HG03354 (cell line): ENCODE results near the gene PDE4D.

Experiments
- ATAC-seq: cut with Tn5 transposase; IDR thresholded peaks from one replicate; pipeline ENCODE4 v1.9.1; 2021; ENCODE audit warnings: mild to moderate bottlenecking; ENCODE audit not compliant: unreplicated experiment, poor library complexity, severe bottlenecking

Gene PDE4D

GRCh38 chr5:59716029-59716428 is 177.5 kb downstream of the PDE4D start:
- no peak for ATAC-seq

DNA sequence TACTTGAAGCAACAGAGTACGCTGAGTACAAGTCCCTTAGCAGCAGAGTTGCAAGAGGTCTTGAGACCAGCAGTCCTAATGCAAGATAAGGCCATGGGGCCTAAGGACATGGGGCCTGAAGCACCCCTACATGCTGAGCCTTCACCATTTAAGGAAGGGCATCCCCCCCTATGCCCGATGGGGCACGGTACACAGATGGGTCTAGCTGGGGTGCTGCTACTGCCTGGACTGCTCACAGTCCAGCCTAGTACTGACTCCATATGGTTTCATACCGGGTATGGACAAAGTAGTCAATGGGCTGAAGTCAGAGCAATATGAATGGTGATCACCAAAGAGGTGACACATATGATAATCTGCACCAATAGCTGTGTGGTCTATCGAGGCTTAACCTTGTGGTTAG is 178.3 kb downstream of the PDE4D start:
- no peak for ATAC-seq

- no peak for ATAC-seq
Observed at GRCh38 chr5:59713498-59713844, 180.1 kb downstream of the PDE4D start.

- ATAC-seq = no peak
Observed at GRCh38 chr5:59712836-59713497, 180.6 kb downstream of the PDE4D start.

DNA sequence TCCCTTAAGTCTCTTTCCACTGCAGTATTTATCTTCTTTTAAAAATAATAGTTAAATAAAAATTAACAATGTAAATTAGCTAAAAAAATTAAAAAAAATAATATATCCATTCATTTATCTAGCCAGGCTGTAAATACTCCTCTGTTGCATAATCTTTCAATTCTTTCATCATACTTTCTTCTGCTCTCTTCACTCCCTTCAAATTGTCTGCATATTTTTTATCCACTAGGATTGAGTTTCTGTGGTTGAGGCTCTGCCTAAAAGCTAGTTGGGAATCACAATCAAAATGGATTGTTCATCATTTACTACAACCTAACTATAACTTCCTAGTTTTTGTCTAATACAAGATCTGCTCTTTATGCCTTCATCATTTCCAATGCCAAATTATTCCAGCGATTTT is 182.2 kb downstream of the PDE4D start:
- ATAC-seq = no peak

- ATAC-seq = no peak
Observed at GRCh38 chr5:59709846-59710245, 183.7 kb downstream of the PDE4D start.

- no peak for ATAC-seq
Observed at GRCh38 chr5:59709346-59709821, 184.1 kb downstream of the PDE4D start.

DNA sequence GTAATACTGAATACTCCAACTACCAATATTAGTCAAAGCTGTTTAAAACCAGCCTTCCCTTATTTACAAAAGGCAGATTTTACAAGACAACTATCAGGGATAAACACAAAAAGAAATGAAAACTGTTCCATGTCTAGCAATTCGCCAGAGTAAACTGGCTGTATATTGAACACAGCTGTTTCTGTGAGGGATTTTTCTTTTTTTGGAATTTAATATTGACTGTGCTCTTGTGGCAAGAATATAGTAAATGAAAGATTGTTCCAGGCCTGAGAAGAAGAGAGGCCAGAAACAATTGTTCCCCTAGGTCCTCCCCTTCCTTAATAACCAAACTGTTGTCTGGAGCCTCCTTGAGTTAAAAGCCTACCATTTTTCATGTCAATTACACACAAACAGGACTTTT is 188.6 kb downstream of the PDE4D start:
- ATAC-seq = no peak

GRCh38 chr5:59703789-59704188 is 189.7 kb downstream of the PDE4D start:
- no peak for ATAC-seq

GRCh38 chr5:59698207-59699178 is 195.0 kb downstream of the PDE4D start:
- ATAC-seq = no peak

- ATAC-seq = no peak
Observed at GRCh38 chr5:59694411-59694810, 199.1 kb downstream of the PDE4D start.

DNA sequence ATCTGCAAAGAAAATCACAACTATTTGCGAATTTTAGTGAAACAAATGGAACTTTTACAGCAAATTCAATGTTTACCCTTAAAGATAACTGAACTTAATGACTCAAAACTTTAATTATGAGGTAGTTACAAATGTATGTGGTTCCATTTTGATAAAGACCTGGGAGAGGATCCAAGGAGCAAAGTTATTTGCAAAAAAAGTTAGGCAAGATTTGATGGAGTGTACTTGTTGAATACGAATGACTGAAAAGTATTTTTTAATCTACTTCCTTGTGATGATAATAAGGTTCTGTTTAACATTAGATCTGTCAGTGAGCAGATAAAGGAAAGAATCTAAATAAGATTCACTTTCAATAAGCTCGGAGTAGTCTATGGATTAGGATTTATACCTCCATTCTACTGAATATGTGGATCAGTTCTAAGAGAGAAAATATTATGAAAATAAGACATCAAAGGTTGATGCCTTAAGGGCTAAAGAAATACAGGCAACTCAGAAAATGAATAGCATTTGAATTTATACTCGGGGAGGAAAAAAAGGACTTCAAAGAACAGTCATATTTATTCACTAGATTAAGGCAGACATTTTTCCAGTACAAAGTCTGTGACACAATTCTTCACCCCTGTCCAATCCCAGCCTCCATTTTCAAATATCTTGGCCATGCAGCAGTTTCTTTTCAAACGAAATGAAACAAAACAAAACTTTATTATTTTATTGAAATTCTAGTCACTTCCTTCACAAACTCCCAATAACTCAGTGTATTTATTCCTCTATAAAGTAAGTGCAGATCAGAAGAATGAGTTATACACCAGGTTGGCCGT is 199.8 kb downstream of the PDE4D start:
- no peak for ATAC-seq

DNA sequence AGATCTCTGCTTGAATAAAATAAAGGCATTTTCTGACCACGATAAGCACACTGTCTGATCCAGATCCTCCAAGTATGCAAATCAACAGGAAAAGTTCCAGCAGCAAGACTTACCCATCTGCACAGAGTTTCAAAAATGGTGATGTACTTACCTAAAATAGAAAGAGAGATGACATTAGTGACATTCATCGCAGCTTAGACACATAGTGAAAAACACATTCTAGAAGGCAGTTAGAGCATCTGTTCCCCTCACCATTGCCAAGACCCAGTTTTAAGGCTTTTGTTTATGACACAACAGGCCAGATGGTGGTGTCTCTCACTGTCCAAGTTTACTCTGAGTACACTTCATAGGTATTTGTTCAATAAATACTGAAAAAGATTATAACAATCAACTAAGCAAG is 207.7 kb downstream of the PDE4D start:
- peak; percentile 77 for ATAC-seq

- no peak for ATAC-seq
Observed at GRCh38 chr5:59685191-59685530, 208.4 kb downstream of the PDE4D start.

- peak; percentile 82 for ATAC-seq
Observed at GRCh38 chr5:59684388-59685190, 208.9 kb downstream of the PDE4D start.

DNA sequence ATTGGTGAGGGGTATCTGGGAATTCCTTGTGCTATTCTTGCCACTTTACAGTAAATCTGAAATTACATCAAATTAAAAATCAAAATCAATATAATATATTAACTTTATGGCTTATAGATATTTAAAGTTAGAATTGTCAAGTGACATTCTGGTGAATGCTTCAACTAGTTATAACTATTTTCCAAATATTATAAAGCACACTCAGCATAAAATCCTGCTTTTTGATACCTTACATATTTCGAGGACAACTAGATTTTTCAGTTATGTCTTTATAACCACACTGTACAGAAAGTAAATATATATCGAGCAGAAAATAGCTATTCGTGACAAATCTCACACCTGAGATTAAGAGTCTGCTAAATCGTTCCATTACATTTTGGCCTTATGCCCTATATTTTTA is 210.2 kb downstream of the PDE4D start:
- no peak for ATAC-seq

- ATAC-seq = no peak
Observed at GRCh38 chr5:59682542-59682941, 211.0 kb downstream of the PDE4D start.

DNA sequence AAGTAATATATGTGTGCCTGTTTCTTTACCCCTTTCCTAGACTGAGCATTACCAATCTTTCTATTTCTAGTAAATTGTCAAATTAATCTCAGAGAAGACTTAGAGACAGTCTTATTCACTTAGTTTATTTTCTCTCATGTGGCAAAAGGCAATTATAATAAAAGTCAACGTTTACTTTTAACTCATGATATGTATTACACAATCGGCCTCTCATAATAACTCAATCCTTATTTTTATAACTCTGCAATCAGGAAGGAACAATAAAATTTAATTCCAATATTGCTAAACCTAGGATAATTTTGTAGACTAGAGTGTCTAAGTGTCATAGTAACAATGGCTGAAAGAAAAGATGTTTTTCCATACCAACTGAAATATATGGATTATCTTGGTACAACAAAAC is 214.6 kb downstream of the PDE4D start:
- ATAC-seq = no peak

DNA sequence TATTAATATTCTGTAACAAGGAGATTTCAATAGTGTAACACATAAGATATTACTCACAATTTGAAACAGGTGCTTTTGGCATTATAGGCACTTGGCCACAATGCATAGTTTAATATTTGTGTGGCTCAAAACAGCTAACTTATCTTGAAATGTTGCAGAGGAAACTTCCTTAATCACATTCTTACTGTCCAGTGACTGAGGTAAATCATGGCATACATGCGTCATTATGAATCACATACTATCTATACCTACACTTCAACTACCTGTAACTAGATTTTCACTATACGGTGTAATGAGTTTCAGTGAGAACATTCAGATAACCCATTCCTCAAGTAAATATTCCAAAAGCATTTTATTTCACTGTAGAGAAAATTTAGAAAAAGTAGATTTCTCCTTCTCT is 218.8 kb downstream of the PDE4D start:
- no peak for ATAC-seq
